HepG2 (cell line): ENCODE results near the gene MYLK. TPM values are rescaled to one million over a fixed set of nuclear protein-coding genes. Genes with fewer than 3 reads are reported as not detected.

Source experiments
- AFF4 ChIP-seq: sonication (generic); formaldehyde crosslinking; IDR thresholded peaks from 2 replicates; pipeline ENCODE4 v1.4.0; 2020; ENCODE audit warnings: missing genetic modification reagents
- DZIP1 ChIP-seq: sonication (generic); formaldehyde crosslinking; IDR thresholded peaks from 2 replicates; pipeline ENCODE4 v1.5.0; 2020; ENCODE audit warnings: mild to moderate bottlenecking, missing genetic modification reagents
- GRHL1 ChIP-seq: sonication (generic); formaldehyde crosslinking; conservative IDR thresholded peaks from 2 replicates; pipeline ENCODE4 v1.8.0; 2022; ENCODE audit warnings: missing genetic modification reagents
- IRF2 ChIP-seq: IDR thresholded peaks from 2 replicates; pipeline ENCODE4 v1.6.1; 2018; ENCODE audit warnings: missing genetic modification reagents, missing compliant biosample characterization
- PAWR ChIP-seq: sonication (generic); formaldehyde crosslinking; IDR thresholded peaks from 2 replicates; pipeline ENCODE4 v1.4.0; 2020; ENCODE audit warnings: missing genetic modification reagents, mild to moderate bottlenecking, borderline replicate concordance
- PRPF4 ChIP-seq: fragments of 200-400 bp; formaldehyde crosslinking; IDR thresholded peaks from 2 replicates; pipeline ENCODE4 v1.6.1; 2016; ENCODE audit warnings: low read length, low read depth; ENCODE audit not compliant: poor library complexity, severe bottlenecking
- RARG ChIP-seq: sonication (generic); formaldehyde crosslinking; IDR thresholded peaks from 2 replicates; pipeline ENCODE4 v1.4.0; 2020; ENCODE audit warnings: low read depth, mild to moderate bottlenecking, missing genetic modification reagents
- SNAPC4 ChIP-seq: sonication (generic); formaldehyde crosslinking; IDR thresholded peaks from 2 replicates; pipeline ENCODE4 v1.4.0; 2020; ENCODE audit warnings: mild to moderate bottlenecking, missing genetic modification reagents
- SP4 ChIP-seq: sonication (generic); formaldehyde crosslinking; IDR thresholded peaks from 2 replicates; pipeline ENCODE4 v1.8.1; 2023; ENCODE audit warnings: mild to moderate bottlenecking, missing genetic modification reagents
- TBX2 ChIP-seq: sonication (generic); formaldehyde crosslinking; IDR thresholded peaks from 2 replicates; pipeline ENCODE4 v1.5.0; 2020; ENCODE audit warnings: missing genetic modification reagents, mild to moderate bottlenecking, borderline replicate concordance
- TCF7L2 ChIP-seq: IDR thresholded peaks from 2 replicates; pipeline ENCODE4 v1.6.1; 2011; ENCODE audit warnings: mild to moderate bottlenecking, low read depth, low read length, moderate library complexity
- ZBTB4 ChIP-seq: sonication (generic); formaldehyde crosslinking; IDR thresholded peaks from 2 replicates; pipeline ENCODE4 v1.4.0; 2020; ENCODE audit warnings: missing genetic modification reagents, mild to moderate bottlenecking, borderline replicate concordance
- ZNF3 ChIP-seq: IDR thresholded peaks from 2 replicates; pipeline ENCODE4 v1.7.0; 2017; ENCODE audit warnings: inconsistent platforms
- polyA plus RNA-seq, 8 experiments: library from polyadenylated mRNA; depleted of rRNA in 3 of 8; stranded (reverse) in 7 of 8; unstranded in 1 of 8; fragments of >200 nt; fragmentation: Illumina TruSeq in 4 of 8; extraction: Trizol in 4 of 8; gene quantifications; 2 replicates each; pipeline versions ENCODE4 v1.2.1 to v1.2.3, GENCODE V29; 2011 to 2016; ENCODE audit warnings: low read depth in 4 of 8, missing spikeins in 1 of 8, mixed read lengths in 1 of 8; ENCODE audit not compliant: insufficient read depth in 1 of 8
- total RNA-seq, 5 experiments: library from RNA; depleted of rRNA; stranded (reverse); fragments of >200 nt; fragmentation: Illumina TruSeq; extraction: Trizol; gene quantifications; 2 replicates each; pipeline ENCODE4 v1.2.3, GENCODE V29; 2016; ENCODE audit warnings: low read depth in 1 of 5

MYLK gene
- total and polyA plus RNA-seq, 2 of the 13 experiments (the other 11 are each of a cell fraction or from before 2014, with no cell fraction given): 10.6 to 34.9 TPM

- TF ChIP-seq GRHL1: no peak
- no peak for TF ChIP-seq SP4
- TF ChIP-seq DZIP1: no peak
- no peak for TF ChIP-seq TCF7L2
- no peak for TF ChIP-seq RARG
- no peak for TF ChIP-seq ZNF3 (CRISPR knock-in tag)
- no peak for TF ChIP-seq IRF2 (CRISPR knock-in tag)
- no peak for TF ChIP-seq PRPF4
- no peak for TF ChIP-seq ZBTB4 (CRISPR knock-in tag)
- no peak for TF ChIP-seq TBX2 (CRISPR knock-in tag)
- TF ChIP-seq PAWR (CRISPR knock-in tag): no peak
- no peak for TF ChIP-seq SNAPC4 (CRISPR knock-in tag)
- TF ChIP-seq AFF4 (CRISPR knock-in tag): no peak
These were observed 298.0 kb downstream of the MYLK start (continued) for GRCh38 chr3:123586131-123586530.
